Left lung (tissue), 10 donors: ENCODE measurements around the gene BNIP2. TPM values are rescaled to one million over a fixed set of nuclear protein-coding genes. Genes with fewer than 3 reads are reported as not detected.
A peak's percentile ranks its signal among the peaks of the same experiment; 100 is the strongest.

Experiments
- ATAC-seq: fragments of 200-7000 bp; cut with Tn5 transposase; one replicate; pipeline ENCODE4 v1.9.1; 2020; ENCODE audit warnings: moderate library complexity
- DNase-seq, 4 donors: peaks; one replicate each; pipeline ENCODE4 v3.0.0-alpha.2; 2013 to 2020
- H3K27ac ChIP-seq, 2 donors: fragments of 200-600 bp; sonication (generic) in 1 of 2; one replicate each; pipeline versions ENCODE4 v1.5.0 to v1.8.0; 2020 to 2021
- H3K27me3 ChIP-seq, 2 donors: fragments of 200-600 bp; sonication (generic) in 1 of 2; one replicate each; pipeline versions ENCODE4 v1.5.0 to v1.8.0; 2020 to 2021
- H3K36me3 ChIP-seq, 2 donors: fragments of 200-600 bp; sonication (generic) in 1 of 2; one replicate each; pipeline versions ENCODE4 v1.5.0 to v1.8.0; 2020 to 2021
- H3K4me1 ChIP-seq, 2 donors: fragments of 200-600 bp; one replicate each; pipeline ENCODE4 v1.8.0; 2021
- H3K4me3 ChIP-seq, 2 donors: fragments of 200-600 bp; sonication (generic) in 1 of 2; one replicate each; pipeline versions ENCODE4 v1.5.0 to v1.8.0; 2020 to 2021; ENCODE audit warnings: mild to moderate bottlenecking in 1 of 2
- H3K9me3 ChIP-seq, 2 donors: fragments of 200-600 bp; sonication (generic) in 1 of 2; one replicate each; pipeline versions ENCODE4 v1.5.0 to v1.8.0; 2020 to 2021
- intact Hi-C, 2 donors: fragments of 100-400 bp; cut with DNase I; formaldehyde crosslinking; loops; one replicate each; pipeline versions ENCODE4 v1.11.2 to v1.14.2; 2022
- polyA plus RNA-seq, 6 donors: library from polyadenylated mRNA; unstranded; fragments of 120-200 nt; gene quantifications; one replicate each; pipeline ENCODE4 v1.2.1, GENCODE V29; 2013; ENCODE audit not compliant: insufficient read length in 6 of 6
- total RNA-seq, 2 donors: library from RNA; stranded (reverse); fragmentation: NEBNext Ultra II Directional; extraction: Animal tissue kit (Norgen Biotek cat#: 25700); gene quantifications; one replicate each; pipeline ENCODE4 v1.2.1, GENCODE V29; 2021
- TF ChIP-seq, protein P1 (sequence below), 2 donors: fragments of 200-600 bp; sonication (generic) in 1 of 2; IDR thresholded peaks; one replicate each; pipeline versions ENCODE4 v1.5.0 to v1.8.0; 2021; ENCODE audit warnings: antibody characterized with exemption in 2 of 2
- donor health status: DM: no; HTN: yes; CAD: no.
- donor health status: DM: no; HTN: no; CAD: no.

Gene BNIP2
- total and polyA plus RNA-seq, 8 donors, result 66.0 to 87.3 (median 73.7) TPM

DNA sequence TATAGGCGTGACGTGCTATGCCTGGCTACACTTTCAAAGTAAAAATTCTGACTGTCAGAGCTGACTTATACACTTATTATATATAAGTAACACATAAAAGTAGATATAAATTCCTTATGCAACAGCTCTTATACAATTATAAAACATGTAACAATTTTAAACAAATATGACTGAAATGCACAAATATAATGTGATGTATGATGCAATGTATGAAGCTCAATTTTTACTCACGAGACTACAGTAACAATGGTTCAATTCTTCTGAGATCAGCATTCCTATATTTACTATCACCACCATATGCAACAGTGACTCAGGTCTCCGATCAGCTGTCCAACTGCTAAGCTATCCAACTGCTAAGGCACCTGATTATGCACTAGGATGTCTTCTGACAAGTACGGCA lies 8.2 kb downstream of the BNIP2 start:
- H3K4me1 ChIP-seq, result peaks cover 4 to 38% of the 10 kb centered on the region in 2 donors
- DNase-seq, result no peak
- H3K36me3 ChIP-seq, result peaks cover 0 to 73% of the 10 kb centered on the region in 2 donors
- no peak overlapping the region for H3K27ac ChIP-seq
- intact Hi-C loops, result no loop called here
- no peak for ATAC-seq
- H3K4me3 ChIP-seq, result no peak overlapping the region
- TF ChIP-seq, protein P1, sequence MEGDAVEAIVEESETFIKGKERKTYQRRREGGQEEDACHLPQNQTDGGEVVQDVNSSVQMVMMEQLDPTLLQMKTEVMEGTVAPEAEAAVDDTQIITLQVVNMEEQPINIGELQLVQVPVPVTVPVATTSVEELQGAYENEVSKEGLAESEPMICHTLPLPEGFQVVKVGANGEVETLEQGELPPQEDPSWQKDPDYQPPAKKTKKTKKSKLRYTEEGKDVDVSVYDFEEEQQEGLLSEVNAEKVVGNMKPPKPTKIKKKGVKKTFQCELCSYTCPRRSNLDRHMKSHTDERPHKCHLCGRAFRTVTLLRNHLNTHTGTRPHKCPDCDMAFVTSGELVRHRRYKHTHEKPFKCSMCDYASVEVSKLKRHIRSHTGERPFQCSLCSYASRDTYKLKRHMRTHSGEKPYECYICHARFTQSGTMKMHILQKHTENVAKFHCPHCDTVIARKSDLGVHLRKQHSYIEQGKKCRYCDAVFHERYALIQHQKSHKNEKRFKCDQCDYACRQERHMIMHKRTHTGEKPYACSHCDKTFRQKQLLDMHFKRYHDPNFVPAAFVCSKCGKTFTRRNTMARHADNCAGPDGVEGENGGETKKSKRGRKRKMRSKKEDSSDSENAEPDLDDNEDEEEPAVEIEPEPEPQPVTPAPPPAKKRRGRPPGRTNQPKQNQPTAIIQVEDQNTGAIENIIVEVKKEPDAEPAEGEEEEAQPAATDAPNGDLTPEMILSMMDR (IDR thresholded peaks at IDR 0.05), result no peak
- H3K9me3 ChIP-seq, result no peaks in the 10 kb centered on the region
- H3K27me3 ChIP-seq, result no peaks in the 10 kb centered on the region

DNA sequence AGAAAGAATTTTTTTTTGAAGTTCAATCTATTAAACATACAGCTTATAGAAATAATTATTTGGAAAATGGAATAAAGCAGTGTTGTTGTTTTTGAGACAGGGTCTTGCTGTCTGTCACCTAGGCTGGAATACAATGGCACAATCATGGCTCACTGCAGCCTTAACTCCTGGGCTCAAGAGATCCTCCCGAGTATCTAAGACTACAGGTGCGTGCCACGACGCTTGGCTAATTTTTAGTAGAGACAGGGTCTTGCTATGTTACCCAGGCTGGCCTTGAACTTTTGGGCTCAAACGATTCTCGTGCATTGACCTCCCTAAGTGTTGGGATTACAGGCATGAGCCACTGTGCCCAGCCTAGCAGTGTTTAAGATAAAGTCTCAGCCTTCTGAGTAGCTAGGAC lies 8.8 kb downstream of the BNIP2 start:
- Histone ChIP-seq H3K27ac (no peak overlapping the region), H3K36me3 (peaks cover 0 to 78% of the 10 kb centered on the region in 2 donors)
- no peak for ATAC-seq

DNA sequence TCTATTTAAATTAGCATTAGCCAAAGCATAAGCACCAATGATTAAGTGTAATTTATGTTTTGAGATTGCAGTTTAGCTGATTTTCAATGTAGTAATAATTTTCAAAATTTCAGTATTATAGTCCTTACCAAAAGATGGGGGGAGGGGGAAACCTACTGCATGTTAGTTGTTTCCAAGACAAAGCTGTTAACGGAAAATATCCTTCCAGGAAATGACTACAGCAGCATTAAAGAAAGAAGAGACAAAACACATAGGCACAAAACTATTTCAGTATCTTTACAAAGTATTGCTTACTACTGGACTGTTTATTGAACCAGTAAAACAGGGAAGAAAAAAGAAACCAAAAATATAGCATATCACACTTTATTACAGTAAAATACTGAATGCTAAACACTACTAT lies 10.5 kb downstream of the BNIP2 start:
- Histone ChIP-seq H3K27ac (no peak overlapping the region), H3K36me3 (peaks cover 0 to 94% of the 10 kb centered on the region in 2 donors), H3K4me3 (no peak overlapping the region), H3K27me3 (no peaks in the 10 kb centered on the region), H3K9me3 (no peaks in the 10 kb centered on the region), H3K4me1 (peaks cover 0 to 16% of the 10 kb centered on the region in 2 donors)
- DNase-seq, result no peak
- ATAC-seq, result no peak
- intact Hi-C loops, result no loop called here
- TF ChIP-seq, protein P1 (IDR thresholded peaks at IDR 0.05), result no peak

More for the DNA sequence above, 8.8 kb downstream of the BNIP2 start:
- intact Hi-C loops, result no loop called here
- TF ChIP-seq, protein P1 (IDR thresholded peaks at IDR 0.05), result no peak
- Histone ChIP-seq H3K4me1 (peaks cover 0 to 33% of the 10 kb centered on the region in 2 donors), H3K9me3 (no peaks in the 10 kb centered on the region), H3K27me3 (no peaks in the 10 kb centered on the region), H3K4me3 (no peak overlapping the region)
- DNase-seq, result no peak

DNA sequence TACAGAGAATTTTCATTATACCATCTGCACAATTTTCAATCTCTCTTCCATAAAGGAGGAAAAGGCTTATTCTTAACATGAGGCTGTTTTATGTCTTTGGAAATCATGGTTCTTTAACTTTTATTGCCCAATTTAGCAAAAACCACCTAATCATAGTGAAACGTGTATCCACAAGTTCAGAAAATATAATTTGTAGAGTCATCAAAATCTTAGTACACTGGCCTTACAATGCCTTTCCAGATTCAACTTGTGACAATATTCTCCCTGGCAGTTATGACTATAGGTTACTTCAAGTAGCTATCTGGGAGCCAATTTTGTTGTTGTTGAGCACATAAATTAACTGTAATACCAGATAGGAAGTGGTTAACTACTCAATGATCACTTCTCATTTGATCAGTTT lies 10.9 kb downstream of the BNIP2 start:
- Histone ChIP-seq H3K4me1 (peaks cover 0 to 13% of the 10 kb centered on the region in 2 donors), H3K9me3 (no peaks in the 10 kb centered on the region), H3K4me3 (no peak overlapping the region), H3K36me3 (peaks cover 0 to 94% of the 10 kb centered on the region in 2 donors), H3K27me3 (no peaks in the 10 kb centered on the region), H3K27ac (no peak overlapping the region)
- ATAC-seq, result no peak
- TF ChIP-seq, protein P1 (IDR thresholded peaks at IDR 0.05), result no peak
- DNase-seq, result no peak
- intact Hi-C loops, result no loop called here

DNA sequence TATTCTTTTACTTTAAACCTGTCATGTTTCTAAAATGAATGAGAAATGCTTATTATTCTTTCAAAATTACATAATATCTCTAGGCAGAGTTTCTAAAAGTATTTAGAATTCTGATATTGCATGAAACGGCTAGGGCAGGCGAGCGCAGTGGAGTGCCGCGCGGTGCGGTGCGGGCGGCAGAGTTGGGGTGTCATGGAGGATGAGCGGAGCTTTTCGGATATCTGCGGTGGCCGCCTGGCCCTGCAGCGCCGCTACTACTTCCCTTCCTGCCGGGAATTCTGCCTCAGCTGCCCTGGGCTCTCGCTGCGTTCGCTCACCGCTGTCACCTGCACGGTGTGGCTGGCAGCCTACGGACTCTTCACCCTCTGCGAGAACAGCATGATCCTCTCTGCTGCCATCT lies 12.6 kb downstream of the BNIP2 start:
- no peaks in the 10 kb centered on the region for H3K27me3 ChIP-seq
- ATAC-seq (no peak), DNase-seq (peak in 1 of 4 donors; percentile 68)
- peaks cover 0 to 8% of the 10 kb centered on the region in 2 donors for H3K4me1 ChIP-seq
- H3K4me3 ChIP-seq, result no peak overlapping the region
- intact Hi-C loops, result no loop called here
- H3K9me3 ChIP-seq, result no peaks in the 10 kb centered on the region
- TF ChIP-seq, protein P1 (IDR thresholded peaks at IDR 0.05), result no peak
- H3K36me3 ChIP-seq, result peaks cover 0 to 99% of the 10 kb centered on the region in 2 donors
- H3K27ac ChIP-seq, result no peak overlapping the region
